Measurements from ENCODE around the gene GPR158. TPM values are rescaled to one million over a fixed set of nuclear protein-coding genes. Genes with fewer than 3 reads are reported as not detected.

Gene GPR158
- total RNA-seq, 4 donors from 2014 or later = 0.07 to 0.27 TPM; not detected in 2

DNA sequence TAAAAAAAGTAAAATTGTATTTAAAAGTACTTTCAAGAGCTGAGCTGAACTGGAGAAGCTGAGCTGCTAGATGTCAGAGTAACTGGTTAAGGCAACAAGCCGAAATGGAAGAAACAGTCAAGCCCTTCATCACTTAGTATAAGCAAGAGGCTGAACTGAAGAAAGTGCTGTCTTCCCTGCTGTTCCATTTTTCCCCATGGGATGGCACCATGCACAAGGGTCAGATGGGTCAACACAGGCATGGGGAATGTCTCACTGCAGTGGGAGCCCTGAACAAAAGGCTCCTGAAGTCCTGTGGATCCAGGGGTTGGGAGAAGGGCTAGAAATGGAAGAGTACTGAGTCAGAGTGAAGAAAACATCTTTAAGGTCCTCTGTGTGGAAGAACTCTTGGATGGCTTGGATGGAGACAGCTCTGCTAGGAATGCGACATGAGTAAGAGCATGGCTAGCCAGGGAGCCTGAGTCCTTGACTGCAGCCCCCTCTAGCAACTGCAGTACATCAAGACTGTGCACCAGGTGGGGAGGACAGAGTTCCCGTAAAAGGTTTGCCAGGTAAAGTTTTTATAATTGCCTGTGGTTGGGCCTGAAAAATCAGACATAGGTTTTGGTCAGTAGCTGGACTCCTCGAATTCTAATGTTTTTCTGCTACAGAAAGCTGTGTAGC lies 348.3 kb downstream of the GPR158 start:
- no peaks in the 10 kb centered on the region for H3K36me3 ChIP-seq
- H3K27me3 ChIP-seq = no peaks in the 10 kb centered on the region
- no peaks in the 10 kb centered on the region for H3K4me1 ChIP-seq
- H3K4me3 ChIP-seq = no peak overlapping the region
- no peak for ATAC-seq
- no peak overlapping the region for H3K27ac ChIP-seq
- peaks cover 0 to 9% (median 0%) of the 10 kb centered on the region in 3 donors for H3K9me3 ChIP-seq
- TF ChIP-seq, protein P1, sequence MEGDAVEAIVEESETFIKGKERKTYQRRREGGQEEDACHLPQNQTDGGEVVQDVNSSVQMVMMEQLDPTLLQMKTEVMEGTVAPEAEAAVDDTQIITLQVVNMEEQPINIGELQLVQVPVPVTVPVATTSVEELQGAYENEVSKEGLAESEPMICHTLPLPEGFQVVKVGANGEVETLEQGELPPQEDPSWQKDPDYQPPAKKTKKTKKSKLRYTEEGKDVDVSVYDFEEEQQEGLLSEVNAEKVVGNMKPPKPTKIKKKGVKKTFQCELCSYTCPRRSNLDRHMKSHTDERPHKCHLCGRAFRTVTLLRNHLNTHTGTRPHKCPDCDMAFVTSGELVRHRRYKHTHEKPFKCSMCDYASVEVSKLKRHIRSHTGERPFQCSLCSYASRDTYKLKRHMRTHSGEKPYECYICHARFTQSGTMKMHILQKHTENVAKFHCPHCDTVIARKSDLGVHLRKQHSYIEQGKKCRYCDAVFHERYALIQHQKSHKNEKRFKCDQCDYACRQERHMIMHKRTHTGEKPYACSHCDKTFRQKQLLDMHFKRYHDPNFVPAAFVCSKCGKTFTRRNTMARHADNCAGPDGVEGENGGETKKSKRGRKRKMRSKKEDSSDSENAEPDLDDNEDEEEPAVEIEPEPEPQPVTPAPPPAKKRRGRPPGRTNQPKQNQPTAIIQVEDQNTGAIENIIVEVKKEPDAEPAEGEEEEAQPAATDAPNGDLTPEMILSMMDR (IDR thresholded peaks at IDR 0.05) = no peak
- TF ChIP-seq POLR2AphosphoS5 (IDR thresholded peaks at IDR 0.05) (no peak), POLR2A (IDR thresholded peaks at IDR 0.05) (no peak), EP300 (IDR thresholded peaks at IDR 0.05) (no peak)
- 71 to 77% methylated on average over 3 to 4 of the region's 4 CpGs for WGBS, 2 donors (ENCODE audit: low coverage in 1 of 2)

DNA sequence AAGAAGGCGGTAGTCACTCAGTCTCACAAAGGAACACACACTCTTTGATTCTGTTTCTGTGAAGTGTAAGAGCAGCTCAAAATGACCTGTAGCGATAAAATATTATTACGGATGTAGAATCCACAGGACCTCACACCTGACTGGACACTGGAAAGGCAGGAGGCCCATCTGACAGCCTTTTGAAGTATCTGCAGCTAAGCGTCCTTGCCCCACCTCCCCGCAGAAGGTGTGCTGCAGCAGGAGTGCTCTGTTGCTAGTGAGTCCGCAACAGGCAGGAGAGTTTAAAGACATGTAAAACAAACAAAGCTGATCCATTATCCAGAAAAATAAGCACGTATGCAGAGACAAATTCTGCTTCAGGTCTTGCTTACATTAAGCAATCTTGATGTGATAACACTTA lies 355.5 kb downstream of the GPR158 start:
- ATAC-seq = no peak
- Histone ChIP-seq H3K27me3 (no peaks in the 10 kb centered on the region), H3K27ac (no peak overlapping the region), H3K4me3 (no peak overlapping the region), H3K9me3 (no peaks in the 10 kb centered on the region), H3K4me1 (no peaks in the 10 kb centered on the region), H3K36me3 (no peaks in the 10 kb centered on the region)
- 58 to 80% methylated on average over 1 to 7 of the region's 7 CpGs for WGBS, 2 donors (ENCODE audit: low coverage in 1 of 2)
- no peak for TF ChIP-seq POLR2A (IDR thresholded peaks at IDR 0.05)
- TF ChIP-seq, protein P1 (IDR thresholded peaks at IDR 0.05) = no peak
- no peak for TF ChIP-seq POLR2AphosphoS5 (IDR thresholded peaks at IDR 0.05)
- no peak for TF ChIP-seq EP300 (IDR thresholded peaks at IDR 0.05)

DNA sequence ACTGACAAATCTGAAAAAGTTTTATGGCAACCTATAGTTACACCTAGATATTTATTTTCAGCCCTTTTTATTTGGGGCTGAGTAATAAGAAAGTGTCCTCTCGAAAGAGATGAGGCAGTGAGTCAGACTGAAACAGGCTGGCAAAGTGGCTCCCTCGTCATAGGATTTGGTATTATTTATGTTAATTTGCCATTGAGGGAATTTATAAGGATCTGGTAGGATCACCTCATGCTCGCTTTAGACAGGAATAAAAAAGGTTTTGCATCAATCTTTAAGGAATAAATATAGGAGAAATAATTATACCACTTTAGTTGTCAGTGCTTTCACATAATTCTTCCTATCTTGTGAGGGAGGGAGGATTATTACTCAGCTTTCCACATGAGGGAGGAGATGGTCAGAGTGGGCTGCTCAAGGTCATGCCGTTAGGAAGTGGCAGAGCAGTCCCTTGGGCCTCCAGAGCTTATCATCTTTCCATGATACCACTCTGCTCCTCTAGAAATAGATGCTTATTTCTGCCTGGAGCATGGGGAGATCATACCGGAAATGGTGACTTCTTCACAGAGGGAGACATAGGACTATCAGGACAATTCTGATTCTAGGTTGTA lies 356.8 kb downstream of the GPR158 start:
- H3K4me3 ChIP-seq = no peak overlapping the region
- H3K27me3 ChIP-seq = no peaks in the 10 kb centered on the region
- H3K27ac ChIP-seq = no peak overlapping the region
- WGBS, 2 donors (ENCODE audit: low coverage in 1 of 2) = 67 to 69% methylated on average over 4 to 5 of the region's 5 CpGs
- TF ChIP-seq, protein P1 (IDR thresholded peaks at IDR 0.05) = no peak
- TF ChIP-seq POLR2A (IDR thresholded peaks at IDR 0.05) (no peak), EP300 (IDR thresholded peaks at IDR 0.05) (no peak), POLR2AphosphoS5 (IDR thresholded peaks at IDR 0.05) (no peak)
- H3K4me1 ChIP-seq = no peaks in the 10 kb centered on the region
- H3K9me3 ChIP-seq = no peaks in the 10 kb centered on the region
- H3K36me3 ChIP-seq = no peaks in the 10 kb centered on the region
- ATAC-seq = no peak

DNA sequence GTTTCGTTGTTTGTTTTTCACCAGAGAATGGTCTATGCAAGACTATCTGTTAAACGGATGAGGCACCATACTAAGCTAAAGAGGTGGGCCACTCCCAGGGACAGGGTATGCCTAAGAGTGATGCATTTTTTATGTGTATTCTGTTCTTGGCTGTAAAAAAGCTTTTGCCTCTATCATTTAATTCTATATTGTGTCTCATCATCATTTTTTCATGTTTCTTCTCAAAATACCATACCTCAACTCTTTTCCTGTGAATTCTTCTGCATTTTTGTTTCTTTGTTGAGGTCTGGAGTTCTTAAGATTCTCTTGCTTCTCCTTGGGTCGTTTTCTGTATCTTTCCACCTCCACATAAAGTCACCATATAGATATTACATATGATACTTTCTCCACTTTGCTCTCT lies 357.4 kb downstream of the GPR158 start:
- H3K4me1 ChIP-seq = no peaks in the 10 kb centered on the region
- no peaks in the 10 kb centered on the region for H3K27me3 ChIP-seq
- no peak overlapping the region for H3K4me3 ChIP-seq
- 60 to 69% methylated on average over 3 of the region's 3 CpGs for WGBS, 2 donors (ENCODE audit: low coverage in 1 of 2)
- H3K9me3 ChIP-seq = no peaks in the 10 kb centered on the region
- H3K36me3 ChIP-seq = no peaks in the 10 kb centered on the region
- ATAC-seq = no peak
- no peak for TF ChIP-seq EP300 (IDR thresholded peaks at IDR 0.05)
- TF ChIP-seq, protein P1 (IDR thresholded peaks at IDR 0.05) = no peak
- TF ChIP-seq POLR2A (IDR thresholded peaks at IDR 0.05) = no peak
- no peak for TF ChIP-seq POLR2AphosphoS5 (IDR thresholded peaks at IDR 0.05)
- no peak overlapping the region for H3K27ac ChIP-seq

DNA sequence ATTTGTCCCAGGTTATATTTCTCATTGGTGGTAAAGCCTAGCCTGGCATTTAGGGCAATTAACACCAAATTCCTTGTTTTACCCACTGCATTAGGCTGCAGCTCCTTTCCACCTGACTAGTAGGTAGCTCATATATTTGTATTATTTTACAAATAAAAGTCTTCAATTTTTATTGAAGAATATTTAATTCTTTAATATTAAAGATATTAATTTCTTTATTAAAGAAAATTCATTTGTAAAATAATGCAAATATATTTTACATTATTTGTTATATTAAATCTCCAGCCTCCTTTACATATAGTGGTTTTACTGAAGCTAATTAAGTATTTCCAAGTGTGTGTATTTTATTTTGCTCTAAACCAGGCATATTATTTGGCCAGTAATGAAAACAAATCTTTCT lies 361.2 kb downstream of the GPR158 start:
- Histone ChIP-seq H3K36me3 (no peaks in the 10 kb centered on the region), H3K9me3 (no peaks in the 10 kb centered on the region), H3K4me1 (no peaks in the 10 kb centered on the region), H3K4me3 (no peak overlapping the region), H3K27me3 (no peaks in the 10 kb centered on the region), H3K27ac (no peak overlapping the region)
- TF ChIP-seq, protein P1 (IDR thresholded peaks at IDR 0.05) = no peak
- TF ChIP-seq EP300 (IDR thresholded peaks at IDR 0.05) = no peak
- no peak for TF ChIP-seq POLR2A (IDR thresholded peaks at IDR 0.05)
- TF ChIP-seq POLR2AphosphoS5 (IDR thresholded peaks at IDR 0.05) = no peak
- no peak for ATAC-seq
